ENCODE results near the gene GRAMD1A.
"Not testable (repeated sequence)": the region's sequence is repeated elsewhere in the genome, so short reads cannot be mapped to it uniquely, and the experiment has no call there.

Gene GRAMD1A

DNA sequence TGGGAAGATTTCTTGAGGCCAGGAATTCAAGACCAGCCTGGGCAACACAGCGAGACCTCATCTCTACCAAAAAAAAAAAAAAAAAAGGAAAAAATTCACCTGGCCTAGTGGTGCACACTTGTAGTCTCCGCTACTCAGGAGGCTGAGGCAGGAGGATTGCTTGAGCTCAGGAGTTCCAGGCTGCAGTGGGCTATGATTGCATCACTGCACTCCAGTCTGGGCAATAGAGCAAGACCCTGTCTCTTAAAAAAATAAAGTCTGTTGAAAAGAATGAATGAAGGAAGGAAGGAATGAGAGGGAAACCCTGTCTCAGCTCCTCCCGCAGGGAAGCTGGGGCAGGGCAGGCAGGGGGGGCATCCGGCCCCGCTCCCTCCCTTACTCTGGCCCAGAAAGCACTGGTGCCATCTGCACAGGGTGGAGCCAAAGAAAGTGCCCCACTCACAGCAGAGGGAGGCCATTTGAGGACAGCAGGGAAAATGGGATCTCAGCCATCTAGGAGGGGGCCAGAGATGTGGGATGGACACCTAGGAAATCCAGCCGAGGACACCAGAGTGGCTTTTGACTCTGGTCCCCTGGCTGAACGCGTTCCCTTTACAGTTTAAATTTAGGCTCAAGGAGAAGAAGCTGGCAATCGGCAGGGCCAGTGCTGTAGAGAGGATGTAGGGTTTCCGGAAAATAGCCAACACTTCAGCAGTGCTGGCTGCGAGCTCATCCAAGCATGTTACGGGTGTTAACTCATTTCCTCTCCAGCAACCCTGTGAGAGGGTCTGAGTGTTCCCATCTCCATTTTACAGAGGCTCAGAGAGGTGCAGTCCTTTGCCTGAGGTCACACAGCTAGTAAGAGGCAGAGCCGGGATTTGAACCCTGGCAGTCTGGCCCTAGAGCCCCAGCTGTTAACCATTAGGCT lies 37.8 kb downstream of the GRAMD1A start:
- DNase-seq (ENCODE audit: low read depth in 2 of 2) = no peak

DNA sequence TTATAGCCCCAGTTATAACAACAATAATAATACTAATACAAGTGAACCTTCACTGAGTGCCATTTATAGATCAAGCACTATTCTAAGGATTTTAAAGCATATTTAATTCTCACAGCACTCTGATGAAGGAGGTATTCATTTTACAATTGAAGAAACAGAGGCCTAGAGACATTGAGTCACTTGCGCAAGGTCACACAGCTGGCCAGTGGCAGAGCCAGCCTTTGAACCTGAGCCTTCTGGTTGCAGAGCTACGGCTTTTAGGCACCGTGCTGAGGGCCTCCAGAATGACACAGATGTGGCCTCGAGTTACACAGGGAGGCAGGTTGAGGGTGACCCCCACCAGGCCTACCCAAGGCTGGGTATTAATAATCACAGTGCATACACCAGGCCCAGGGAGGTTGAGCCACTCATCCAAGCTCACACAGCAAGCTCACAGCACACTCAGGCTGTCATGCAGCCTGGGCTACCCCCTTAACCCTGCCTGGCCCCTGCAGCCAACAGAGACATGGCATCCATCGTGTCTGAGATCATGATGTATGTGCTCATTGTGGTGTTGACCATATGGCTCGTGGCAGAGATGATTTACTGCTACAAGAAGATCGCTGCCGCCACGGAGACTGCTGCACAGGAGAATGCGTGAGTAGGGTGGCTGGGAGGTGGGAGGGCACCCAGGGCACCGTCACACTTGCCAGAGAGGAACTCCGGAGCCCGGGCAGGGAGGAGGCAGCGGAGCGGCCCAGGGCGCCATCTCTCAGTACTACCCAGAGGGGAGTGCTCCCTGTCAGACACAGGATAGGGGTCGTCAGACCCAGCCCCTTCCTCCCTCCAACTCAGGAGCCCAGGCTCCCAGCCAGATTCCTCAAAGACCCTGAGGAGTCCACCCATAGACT lies 38.7 kb downstream of the GRAMD1A start:
- DNase-seq (ENCODE audit: low read depth in 2 of 2) = no peak

DNA sequence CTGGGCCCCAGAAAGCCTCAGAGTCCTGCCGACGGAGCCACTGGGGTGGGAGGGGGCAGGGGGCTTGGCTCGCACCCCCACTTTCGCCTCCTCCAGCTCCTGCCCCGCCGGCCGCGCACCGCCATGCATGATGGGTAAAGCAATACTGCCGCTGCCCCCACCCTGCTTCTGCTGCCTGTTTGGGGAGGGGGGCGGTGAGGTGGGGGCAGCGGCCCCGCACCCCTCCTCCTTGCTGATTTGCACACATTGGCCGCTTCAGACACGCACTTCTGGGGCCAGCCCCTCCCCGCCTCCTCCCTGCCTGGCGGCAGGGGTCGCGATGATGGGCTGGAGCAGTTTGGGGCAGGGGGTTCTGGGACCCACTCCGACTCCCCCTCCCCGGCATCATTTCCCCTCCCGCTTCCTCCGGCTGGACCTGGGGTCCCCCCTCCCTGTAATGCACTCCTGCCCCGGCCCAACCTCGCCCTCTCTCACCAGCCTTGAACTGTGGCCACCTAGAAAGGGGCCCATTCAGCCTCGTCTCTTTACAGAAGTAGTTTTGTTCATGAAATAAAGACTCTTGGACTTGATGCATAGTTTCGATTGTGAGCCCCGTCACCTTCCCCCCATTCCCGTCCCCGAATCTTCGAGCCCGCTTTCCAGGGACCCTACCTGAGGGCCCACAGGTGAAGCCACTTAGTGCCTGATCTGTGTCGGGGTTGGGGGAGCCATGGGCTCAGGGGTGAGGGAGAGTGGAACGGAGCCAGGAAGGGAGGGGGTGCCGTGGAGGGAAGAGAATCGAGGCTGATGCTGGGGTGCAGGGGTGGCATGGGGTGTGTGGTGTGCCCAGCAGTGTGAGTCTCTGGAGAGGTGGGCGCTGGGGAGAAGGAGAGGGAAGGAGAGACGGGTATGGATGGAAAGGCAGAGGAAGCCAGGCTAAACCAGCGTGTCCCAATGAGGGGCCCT lies 40.0 kb downstream of the GRAMD1A start:
- DNase-seq (ENCODE audit: low read depth in 2 of 2) = no peak

DNA sequence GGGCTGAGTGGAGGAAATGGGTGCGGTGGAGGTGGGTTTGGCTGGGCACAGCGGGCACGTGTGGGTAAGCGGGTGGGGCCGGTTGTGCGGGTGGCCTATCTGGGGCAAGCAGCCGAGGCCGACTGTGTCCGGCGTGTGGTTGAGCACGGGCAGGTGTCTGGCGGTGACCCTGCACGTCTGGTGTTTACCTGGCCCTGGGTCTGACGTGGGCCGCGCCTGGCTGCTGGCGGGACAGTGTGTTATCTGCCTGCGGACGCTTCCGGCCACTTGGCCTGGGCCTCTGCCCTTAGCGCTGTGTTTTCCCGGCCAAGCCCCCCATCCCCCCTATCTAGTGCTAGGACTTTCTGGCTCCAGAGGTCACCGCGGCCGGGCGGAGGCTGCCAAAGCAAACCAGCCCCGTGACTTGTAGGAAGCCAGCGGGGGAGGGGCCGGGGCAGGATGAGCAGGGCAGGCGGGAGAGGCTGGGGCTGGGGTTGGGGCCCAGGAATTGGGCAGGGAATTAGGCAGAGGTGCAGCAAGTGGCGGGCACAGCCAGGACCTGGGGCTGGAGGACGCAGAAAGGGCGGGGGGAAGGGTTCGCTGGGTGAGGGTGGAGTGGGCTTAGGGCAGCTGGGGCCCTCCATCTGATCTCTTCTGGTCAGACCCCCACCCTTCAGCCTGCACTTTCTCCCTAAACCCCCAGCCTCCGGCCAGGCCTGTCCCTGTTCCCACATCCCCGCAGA lies 40.9 kb downstream of the GRAMD1A start:
- peak in 1 of 2 donors; percentile 17 for DNase-seq (ENCODE audit: low read depth in 2 of 2)

DNA sequence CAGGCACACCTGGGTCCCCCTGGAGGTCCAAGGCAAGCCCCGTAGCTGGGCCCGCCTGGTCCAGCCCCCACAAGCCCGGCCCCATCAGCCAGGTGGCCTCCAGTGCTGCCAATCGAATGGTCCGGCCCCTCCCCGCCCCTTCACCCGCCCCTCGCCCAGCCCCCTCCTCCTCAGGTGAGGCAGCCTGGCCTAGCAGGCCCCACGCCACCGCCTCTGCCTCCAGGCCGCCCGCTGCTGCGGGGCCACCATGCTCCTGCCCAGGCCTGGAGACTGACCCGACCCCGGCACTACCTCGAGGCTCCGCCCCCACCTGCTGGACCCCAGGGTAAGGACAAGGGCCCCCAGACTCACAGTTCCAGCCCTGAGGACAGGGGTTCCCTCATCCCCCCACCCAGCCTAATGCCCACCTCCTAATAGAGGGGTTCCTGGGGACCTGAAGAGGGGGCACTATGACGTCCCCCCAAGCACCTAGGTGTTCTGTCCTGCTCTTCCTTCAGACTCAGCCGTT lies 41.5 kb downstream of the GRAMD1A start, which contains the start of gene HPN:
HPN (plus strand) TSS at position 174 of the 508 bp plus-strand sequence. CDS start 786 bp downstream, outside the sequence.
- no peak for DNase-seq (ENCODE audit: low read depth in 2 of 2)

DNA sequence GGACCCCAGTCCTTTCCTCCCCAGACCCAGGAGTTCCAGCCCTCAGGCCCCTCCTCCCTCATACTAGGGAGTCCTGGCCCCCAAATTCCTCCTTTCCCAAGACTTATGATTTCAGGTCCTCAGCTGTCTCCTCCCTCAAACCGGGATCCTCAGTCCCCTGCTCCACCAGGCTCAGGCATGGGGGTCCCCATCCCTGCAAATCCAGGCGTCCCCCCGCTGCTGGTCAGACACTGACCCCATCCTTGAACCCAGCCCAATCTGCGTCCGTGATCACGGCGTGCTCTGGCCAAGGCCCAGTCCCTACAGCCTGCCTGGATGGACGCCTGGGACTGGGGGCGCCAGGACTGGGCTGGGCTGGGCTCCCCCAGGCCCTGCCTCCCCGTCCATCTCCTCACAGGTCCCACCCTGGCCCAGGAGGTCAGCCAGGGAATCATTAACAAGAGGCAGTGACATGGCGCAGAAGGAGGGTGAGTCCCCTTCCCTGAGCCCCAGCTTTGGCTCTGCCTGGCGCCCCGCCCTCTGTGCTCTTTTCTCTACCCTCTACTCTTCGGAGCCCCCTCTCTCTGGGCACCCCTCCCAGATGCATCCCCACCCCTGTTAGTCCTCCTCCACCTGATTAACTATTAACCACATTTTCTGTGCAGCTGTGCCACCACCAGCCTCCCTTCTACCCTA lies 42.1 kb downstream of the GRAMD1A start:
- DNase-seq (ENCODE audit: low read depth in 2 of 2) = no peak

DNA sequence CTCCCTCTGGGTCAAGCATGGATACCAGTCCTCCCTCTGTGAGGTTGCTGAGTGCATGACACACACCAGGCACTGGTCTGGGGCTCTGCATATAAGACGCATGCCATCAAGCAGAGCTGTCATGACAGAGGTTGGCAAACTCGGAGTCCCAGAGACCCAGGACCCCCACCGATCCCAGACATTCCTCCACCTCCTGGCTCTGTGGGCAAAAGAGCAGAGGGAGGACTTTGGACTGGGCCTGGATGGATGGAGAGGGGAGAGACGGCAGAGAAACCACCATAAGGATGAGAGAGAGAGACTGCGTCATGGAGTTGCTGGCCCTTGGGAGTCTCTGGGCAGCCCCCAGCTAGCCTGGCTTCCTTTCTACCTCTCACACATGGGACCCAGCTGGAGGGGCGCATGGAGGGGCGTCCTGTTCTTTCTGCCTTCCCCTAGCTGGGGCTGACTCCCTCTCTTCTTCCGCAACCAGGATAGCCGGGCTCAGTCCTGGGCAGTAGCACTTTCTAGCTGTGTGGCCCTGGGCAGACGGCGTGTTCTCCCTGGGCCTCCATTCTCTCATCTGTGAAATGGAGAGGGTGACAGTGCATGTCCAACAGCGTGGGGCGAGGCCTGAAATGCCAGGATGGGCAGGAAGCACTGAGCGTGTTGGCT lies 43.0 kb downstream of the GRAMD1A start:
- no peak for DNase-seq (ENCODE audit: low read depth in 2 of 2)

DNA sequence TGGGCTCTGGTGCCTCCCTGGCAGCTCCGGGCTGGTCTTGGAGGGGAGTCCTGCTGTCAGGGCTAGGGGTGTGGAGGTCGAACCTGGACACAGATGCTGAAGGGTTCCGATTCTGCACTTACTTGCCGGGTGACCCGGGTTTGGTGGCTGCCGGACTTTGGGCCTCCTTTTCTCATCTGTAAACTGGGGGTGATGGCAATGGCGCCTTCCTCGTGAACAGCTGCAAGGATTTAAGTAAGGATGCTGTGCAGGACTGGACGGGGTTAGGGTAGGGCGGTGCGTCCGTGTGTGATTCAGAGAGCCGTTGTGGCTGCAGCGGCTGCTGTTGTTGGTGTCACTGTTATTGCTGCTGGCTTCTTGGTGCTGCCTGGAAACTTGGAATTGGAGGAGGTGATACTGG lies 43.8 kb downstream of the GRAMD1A start:
- DNase-seq (ENCODE audit: low read depth in 2 of 2) = no peak

DNA sequence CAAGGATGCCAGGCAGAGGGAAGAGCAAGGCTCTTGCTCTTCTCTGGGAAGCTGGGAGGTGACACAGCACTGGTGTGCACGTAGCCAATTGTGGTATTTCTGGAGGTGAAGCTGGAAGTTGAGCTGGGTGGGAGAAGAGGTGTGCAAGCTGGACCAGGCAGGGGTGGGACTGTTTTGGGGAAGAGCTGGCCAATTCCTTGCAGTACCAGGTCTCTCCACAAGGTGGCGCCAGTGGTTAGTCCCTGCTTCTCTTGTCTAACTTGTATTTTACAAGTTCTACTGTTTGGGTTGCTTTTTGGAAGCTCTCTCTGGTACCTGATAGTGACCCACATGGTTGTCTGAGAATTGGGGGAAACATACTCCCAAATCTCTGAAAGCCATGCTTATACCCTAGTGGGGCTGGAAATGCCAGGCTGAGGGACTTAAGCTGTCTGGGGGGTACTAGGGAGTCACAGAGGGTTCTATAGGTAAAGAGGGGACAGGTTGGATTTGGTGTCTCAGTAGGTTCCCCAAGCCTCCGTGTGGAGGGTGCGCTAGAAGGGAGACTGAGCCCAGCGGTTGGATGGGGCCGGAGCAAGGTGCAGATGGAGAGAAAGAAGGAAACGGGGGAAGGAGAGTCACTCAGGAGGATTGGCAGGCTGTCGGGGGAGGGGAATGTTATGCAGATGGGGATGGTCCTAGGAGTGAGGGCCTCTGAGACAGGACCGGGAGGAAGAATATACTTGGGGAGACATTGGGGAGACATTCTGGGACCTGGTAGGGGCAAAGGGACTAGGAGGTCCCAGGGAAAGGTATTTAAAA lies 44.4 kb downstream of the GRAMD1A start:
- peak; percentile 47 to 73 for DNase-seq (ENCODE audit: low read depth in 2 of 2)

DNA sequence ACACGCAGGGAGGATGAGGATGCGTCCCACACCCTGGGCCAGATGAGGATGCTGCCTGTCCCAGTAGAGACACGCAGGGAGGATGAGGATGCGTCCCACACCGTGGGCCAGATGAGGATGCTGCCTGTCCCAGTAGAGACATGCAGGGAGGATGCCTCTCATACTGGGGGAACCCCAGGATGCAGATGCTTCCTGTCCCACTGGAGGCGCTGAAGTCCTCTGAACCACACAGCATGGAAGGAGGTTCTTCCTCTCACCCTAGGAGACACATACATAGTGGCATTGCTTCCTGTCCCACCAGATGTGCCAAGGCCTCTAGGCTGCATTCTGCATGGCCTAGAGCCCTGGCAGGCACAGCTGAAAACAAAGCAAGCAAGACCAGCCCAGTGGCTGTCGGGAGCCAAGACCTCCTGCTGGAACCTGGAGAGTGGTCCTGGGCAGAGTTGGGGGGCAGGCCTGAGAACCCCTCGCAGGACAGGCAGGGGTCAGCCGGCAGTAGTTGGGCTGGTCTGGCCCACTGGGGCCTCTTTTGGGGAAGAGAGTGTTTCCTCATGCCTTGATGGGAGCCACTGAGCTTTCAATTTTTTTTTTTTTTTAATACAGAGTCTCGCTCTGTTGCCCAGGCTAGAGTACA lies 45.7 kb downstream of the GRAMD1A start:
- no peak for DNase-seq (ENCODE audit: low read depth in 2 of 2)

DNA sequence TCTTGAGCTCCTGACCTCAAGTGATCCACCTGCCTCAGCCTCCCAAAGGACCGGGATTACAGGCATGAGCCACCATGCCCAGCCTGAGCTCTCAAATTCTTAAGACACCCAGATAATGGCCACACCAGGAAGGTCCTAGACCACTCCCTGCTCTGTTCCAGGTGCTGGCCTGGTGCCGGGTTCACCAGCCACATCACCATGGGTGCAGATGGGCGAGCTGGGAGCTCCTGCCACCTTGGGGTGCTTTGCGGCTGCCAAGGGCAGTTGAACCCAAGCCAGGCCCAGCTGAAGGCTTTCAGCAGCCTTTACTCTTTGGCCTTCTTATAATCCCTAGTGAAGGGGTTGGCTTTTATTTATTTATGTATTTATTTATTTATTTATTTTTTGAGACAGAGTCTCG lies 46.3 kb downstream of the GRAMD1A start:
- DNase-seq (ENCODE audit: low read depth in 2 of 2) = no peak

DNA sequence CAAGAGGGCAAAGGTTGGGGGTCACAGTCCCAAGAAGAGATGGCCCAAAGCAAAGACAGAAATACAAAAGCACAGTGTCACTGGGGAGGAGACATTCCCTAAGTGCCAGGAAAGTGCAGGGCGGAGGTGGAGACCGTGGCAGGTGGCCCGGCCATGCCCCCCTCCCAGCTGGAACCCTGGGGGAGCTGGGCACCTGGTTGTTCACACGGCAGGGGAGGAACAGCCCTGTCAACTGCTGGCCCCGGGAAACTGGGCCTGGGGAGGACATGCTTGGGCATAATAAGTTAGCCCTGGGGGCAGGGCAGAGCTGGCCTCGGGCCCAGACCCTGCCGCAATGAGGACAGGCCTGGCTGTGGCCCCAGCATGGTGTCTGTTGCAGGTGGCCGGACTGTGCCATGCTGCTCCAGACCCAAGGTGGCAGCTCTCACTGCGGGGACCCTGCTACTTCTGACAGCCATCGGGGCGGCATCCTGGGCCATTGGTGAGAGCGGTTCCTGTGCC lies 48.8 kb downstream of the GRAMD1A start:
- DNase-seq (ENCODE audit: low read depth in 2 of 2) = no peak

DNA sequence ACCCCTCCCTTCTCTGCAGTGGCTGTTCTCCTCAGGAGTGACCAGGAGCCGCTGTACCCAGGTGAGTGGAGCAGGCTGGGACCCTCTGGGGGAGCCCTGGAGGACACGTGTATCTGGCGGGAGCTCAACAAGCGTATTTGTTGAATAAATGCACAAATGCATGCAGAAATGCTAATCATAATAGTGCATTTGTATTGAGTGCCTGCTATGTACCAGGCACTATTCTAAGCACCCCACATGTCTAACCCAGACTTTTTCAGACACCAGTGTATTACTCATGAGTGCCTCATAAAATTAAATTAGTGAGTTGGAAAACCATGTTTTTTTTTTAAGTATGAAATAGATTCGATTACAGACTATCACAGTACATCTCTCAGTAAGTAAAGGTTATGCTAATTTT lies 49.3 kb downstream of the GRAMD1A start:
- DNase-seq (ENCODE audit: low read depth in 2 of 2) = no peak

DNA sequence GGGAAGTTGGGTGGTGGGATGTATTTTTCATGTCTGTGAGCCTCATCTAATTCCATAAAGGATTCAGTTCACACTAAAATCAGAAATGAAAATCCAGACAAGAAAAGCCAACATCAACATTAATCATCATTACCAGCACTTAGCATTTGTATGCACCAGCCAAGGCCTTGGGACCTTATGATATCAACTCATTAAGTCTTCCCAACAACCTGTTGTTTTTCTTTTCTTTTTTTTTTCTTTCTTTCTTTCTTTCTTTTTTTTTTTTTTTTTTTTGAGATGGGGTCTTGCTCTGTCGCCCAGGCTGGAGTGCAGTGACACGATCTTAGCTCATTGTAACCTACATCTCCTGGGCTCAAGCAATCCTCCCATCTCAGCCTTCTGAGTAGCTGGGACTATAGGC lies 50.5 kb downstream of the GRAMD1A start:
- DNase-seq (ENCODE audit: low read depth in 2 of 2) = not testable (repeated sequence)

DNA sequence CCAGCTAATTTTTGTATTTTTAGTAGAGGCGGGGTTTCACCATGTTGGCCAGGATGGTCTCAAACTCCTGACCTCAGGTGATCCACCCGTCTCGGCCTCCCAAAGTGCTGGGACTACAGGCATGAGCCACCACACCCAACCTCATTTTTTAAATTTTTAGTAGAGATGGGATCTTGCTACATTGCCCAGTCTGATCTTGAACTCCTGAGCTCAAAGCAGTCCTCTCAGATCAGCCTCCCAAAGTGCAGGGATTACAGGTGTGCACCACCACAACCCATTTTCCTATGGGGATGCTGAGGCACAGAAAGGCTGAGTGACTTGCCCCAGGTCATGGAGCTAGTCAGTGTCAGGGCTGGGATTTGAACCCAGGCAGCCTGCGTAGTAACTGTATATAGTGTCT lies 51.1 kb downstream of the GRAMD1A start:
- not testable (repeated sequence) for DNase-seq (ENCODE audit: low read depth in 2 of 2)

DNA sequence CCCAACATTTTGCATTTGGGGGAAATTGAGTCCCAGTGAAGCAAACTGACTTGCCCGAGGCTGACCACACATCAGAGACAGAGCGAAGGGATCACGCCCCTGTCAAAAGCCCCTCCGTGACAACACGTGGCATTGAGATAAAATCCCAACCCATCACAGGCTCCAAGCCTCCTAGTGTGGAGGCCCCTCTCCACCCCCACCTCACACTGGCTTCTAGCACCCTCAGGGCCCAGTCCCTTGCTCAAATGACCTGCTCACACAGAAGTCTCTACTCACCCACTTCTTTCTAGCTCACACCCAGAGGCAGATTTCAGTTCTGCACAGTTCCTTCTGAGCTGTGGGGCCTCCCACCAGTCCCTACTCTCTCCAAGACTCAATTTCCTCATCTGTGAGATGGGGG lies 51.7 kb downstream of the GRAMD1A start:
- DNase-seq (ENCODE audit: low read depth in 2 of 2) = no peak

DNA sequence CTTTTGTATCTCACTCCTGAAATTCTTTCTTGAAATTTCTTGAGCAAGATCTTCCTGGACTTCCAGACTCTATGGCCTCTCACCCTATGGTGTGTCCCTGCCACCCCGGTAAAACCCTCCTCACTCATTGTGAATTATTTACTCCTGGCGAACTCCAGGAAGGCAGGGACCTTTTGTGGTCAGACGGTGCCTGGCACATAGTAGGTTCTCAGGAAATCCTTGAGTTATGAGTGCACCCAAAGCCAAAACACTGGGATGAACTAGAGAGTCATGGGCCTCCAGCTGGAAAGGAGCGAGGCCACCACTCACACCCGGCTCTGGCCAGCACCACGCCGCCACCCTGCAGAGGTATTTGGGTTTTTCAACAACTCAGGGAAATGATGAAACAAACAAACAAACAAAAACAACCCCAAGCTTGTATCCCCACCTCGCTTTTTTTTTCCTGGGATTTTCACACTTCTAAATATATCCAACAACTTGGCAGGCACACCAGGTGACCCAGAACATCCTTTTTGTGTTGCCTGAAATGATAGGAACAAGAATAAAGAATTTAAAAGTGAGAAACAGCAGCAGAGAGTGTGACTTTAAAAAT lies 52.6 kb downstream of the GRAMD1A start:
- no peak for DNase-seq (ENCODE audit: low read depth in 2 of 2)
